HFFc6 (cell line): ENCODE data around the gene RNU11. TPM values are rescaled to one million over a fixed set of nuclear protein-coding genes. Genes with fewer than 3 reads are reported as not detected.
"Not testable (repeated sequence)": the region's sequence is repeated elsewhere in the genome, so short reads cannot be mapped to it uniquely, and the experiment has no call there.

ENCODE experiments used
- DNase-seq: peaks from one replicate; pipeline ENCODE4 v3.0.0-alpha.2; 2018
- H3K27ac Mint-ChIP-seq: 2 replicates; pipeline ENCODE4 v1.8.0; 2020; ENCODE audit warnings: mild to moderate bottlenecking, mixed read lengths
- H3K27me3 Mint-ChIP-seq: 2 replicates; pipeline ENCODE4 v1.8.0; 2021; ENCODE audit warnings: mild to moderate bottlenecking, moderate library complexity, mixed read lengths; ENCODE audit not compliant: insufficient read depth
- H3K36me3 Mint-ChIP-seq: 2 replicates; pipeline ENCODE4 v1.8.0; 2021; ENCODE audit warnings: low read depth, mixed read lengths
- H3K4me1 Mint-ChIP-seq: 2 replicates; pipeline ENCODE4 v1.8.0; 2020; ENCODE audit warnings: low read depth, mixed read lengths
- H3K4me3 Mint-ChIP-seq: 2 replicates; pipeline ENCODE4 v1.8.0; 2020; ENCODE audit warnings: mild to moderate bottlenecking, moderate library complexity, mixed read lengths
- H3K9me3 Mint-ChIP-seq: 2 replicates; pipeline ENCODE4 v1.8.0; 2020; ENCODE audit warnings: mild to moderate bottlenecking, mixed read lengths
- CTCF ChIP-seq: fragments of 200-600 bp; sonication (generic); IDR thresholded peaks from 2 replicates; pipeline ENCODE4 v1.5.0; 2021; ENCODE audit warnings: antibody characterized with exemption, mild to moderate bottlenecking
- total RNA-seq, 6 experiments: library from RNA; stranded (reverse); fragmentation: NEBNext Ultra II Directional; extraction: Animal tissue kit (Norgen Biotek cat#: 25700); gene quantifications; 2 replicates in 1 of 6; 3 replicates in 5 of 6; pipeline ENCODE4 v1.2.3, GENCODE V29; 2021

RNU11 gene
- total RNA-seq, 6 experiments from 2014 or later = not detected

- TF ChIP-seq CTCF = no peak
- Mint-ChIP-seq H3K27ac (no peak overlapping the region), H3K27me3 (no peaks in the 10 kb centered on the region; the same call in 1 of the 2 replicates), H3K4me1 (peaks cover 24% of the 10 kb centered on the region), H3K4me3 (no peak overlapping the region), H3K36me3 (peaks cover 7% of the 10 kb centered on the region), H3K9me3 (no peaks in the 10 kb centered on the region)
- DNase-seq = no peak
These were observed 18.4 kb downstream of the RNU11 start for GRCh38 chr1:28666806-28667205.

DNA sequence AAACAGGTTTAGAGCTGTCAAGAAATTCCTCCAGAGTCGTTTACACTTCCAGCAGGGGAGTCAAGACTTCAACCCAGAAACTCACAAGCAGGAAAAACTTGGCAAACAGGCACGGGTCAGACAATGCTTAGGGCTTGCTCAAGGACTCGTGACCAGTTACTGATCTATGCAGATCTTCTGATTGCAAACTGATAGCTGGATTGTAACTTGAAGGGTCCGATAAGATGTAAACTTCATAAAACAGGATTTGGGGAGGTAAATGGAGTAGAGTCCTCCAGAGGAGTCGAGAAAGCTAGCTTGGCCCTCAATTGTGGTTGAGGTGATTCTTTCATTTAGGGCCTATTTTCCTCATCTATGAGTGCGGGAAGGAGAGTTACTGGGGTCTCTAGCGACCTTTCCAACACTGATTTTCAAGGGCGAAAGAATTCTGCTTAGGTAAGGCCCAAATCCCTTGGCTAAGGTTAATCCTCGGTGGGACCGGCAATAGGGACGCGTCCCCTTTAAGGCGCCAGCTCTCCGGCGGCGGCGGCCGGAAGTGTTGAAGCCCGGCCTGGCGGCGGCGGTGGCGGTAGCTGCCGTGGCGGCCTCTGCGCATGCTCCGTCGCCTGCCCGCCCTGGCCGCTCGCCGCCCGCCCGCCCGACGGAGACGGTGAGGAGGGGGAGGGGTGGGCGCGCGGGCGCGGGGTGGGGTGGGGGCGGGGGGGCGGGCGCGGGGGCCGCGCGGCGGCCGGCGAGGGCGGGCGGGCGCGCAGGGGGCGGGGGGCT is 20.0 kb downstream of the RNU11 start, which contains the start of gene GMEB1:
TSS of gene GMEB1 (plus strand) at position 594 of the 765 bp plus-strand sequence. CDS start 14,829 bp downstream, outside the sequence.
- TF ChIP-seq CTCF = no peak
- Mint-ChIP-seq H3K4me1 (peaks cover 24% of the 10 kb centered on the region), H3K4me3 (peak within 1 kb of the TSS; percentile 98), H3K36me3 (peaks cover 7% of the 10 kb centered on the region), H3K27me3 (no peaks in the 10 kb centered on the region; the same call in 1 of the 2 replicates), H3K27ac (peak within 1 kb of the TSS; percentile 97), H3K9me3 (no peaks in the 10 kb centered on the region)
- DNase-seq = peak; percentile 68

DNA sequence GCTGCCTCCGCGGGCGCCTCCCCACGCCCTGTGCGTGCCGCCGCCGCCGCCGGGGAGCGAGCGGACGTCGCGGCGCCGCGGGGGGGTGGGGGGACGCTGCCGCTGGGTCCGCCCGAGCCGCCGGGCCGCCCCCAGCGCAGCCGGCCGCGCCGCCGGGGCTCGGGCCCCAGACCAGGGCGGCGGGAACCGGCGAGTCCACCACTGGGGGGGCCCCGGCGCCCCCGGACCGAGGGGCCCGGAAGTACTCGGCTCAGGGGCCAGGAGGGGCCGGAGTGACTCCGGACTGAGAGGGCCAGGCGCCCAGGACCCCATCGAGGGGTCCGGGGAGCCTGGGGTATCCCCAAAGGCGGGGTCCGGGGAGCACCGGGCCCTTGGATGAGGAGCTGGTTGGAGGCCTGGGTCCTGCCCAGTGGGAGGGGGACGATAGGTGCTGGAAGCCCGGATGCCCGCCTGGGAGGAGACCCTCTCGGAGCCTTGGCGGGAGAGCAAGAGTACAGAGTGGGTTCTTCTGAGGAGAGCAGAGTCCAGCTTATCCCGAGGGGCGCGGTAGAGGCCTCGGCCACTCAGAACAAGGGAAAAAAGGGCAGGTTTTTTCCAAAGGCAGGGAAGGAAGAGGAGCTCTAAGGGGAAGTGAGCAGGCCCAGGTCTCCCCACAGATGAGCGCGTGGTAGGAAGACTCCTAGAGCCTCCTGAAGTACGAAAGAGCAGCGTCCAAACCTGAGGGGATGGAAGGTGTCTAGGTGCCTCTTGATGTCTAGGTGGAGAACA is 20.7 kb downstream of the RNU11 start:
- Mint-ChIP-seq H3K9me3 (no peaks in the 10 kb centered on the region), H3K4me1 (peaks cover 20% of the 10 kb centered on the region), H3K27ac (peak overlapping the region; percentile 97), H3K36me3 (peaks cover 7% of the 10 kb centered on the region), H3K27me3 (no peaks in the 10 kb centered on the region; the same call in 1 of the 2 replicates), H3K4me3 (peak overlapping the region; percentile 98)
- TF ChIP-seq CTCF = no peak
- DNase-seq = peak; percentile 16

DNA sequence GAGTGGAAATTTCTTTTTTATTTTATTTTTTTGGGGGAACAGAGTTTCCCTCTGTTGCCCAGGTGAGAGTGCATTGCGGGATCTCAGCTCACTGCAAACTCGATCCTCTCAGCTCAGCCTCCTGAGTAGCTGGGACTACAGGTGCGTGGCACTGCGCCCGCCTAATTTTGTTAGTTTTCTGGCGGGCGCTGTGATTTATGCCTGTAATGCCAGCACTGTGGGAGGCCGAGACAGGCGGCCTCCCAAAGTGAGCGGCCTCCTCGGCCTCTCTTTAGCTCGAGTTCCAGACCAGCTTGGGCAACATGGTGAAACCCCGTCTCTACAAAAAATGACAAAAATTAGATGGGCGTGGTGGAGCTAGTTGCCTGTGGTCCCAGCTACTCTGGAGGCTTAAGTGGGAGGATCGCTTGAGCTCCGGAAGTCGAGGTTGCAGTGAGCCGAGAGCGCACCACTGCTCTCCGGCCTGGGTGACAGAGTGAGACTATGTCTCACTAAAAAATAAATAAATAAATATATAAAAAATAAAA is 22.9 kb downstream of the RNU11 start:
- Mint-ChIP-seq H3K9me3 (no peaks in the 10 kb centered on the region), H3K27ac (no peak overlapping the region), H3K36me3 (peaks cover 7% of the 10 kb centered on the region), H3K27me3 (no peaks in the 10 kb centered on the region), H3K4me1 (peaks cover 27% of the 10 kb centered on the region), H3K4me3 (no peak overlapping the region)
- DNase-seq = no peak
- TF ChIP-seq CTCF = no peak

- H3K4me3 Mint-ChIP-seq, DNase-seq, H3K27ac Mint-ChIP-seq, H3K27me3 Mint-ChIP-seq, H3K9me3 Mint-ChIP-seq, H3K36me3 Mint-ChIP-seq: not testable (repeated sequence)
- peaks cover 25% of the 10 kb centered on the region for H3K4me1 Mint-ChIP-seq
These were observed 24.6 kb downstream of the RNU11 start for GRCh38 chr1:28672971-28673370.

DNA sequence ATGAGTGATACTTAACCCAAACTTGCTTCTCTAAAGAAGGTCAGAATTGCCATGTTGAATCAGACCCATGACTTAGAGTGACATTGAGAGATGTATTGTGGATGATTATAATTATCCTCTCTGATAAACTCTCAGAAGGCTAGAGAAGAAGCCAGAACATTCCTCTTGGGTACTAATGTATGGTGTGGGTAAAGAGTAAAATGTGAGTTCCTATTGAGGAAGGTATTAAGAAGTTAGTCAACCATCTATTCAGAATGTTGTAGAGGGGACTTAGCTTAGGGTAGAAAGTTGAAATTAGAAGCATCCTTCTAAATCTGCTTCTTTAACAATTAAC is 27.5 kb downstream of the RNU11 start:
- no peaks in the 10 kb centered on the region; the same call in 1 of the 2 replicates for H3K36me3 Mint-ChIP-seq
- no peak for DNase-seq
- H3K4me3 Mint-ChIP-seq = no peak overlapping the region
- peaks cover 11% of the 10 kb centered on the region for H3K4me1 Mint-ChIP-seq
- H3K27me3 Mint-ChIP-seq = no peaks in the 10 kb centered on the region
- no peak for TF ChIP-seq CTCF
- H3K9me3 Mint-ChIP-seq = no peaks in the 10 kb centered on the region
- peak overlapping the region; percentile 43; the same call in 1 of the 2 replicates for H3K27ac Mint-ChIP-seq
